PFSK-1 (cell line): ENCODE results near the gene RPL36AL.

Experiments used
- FOXP2 ChIP-seq: optimal IDR thresholded peaks from 2 replicates; pipeline ENCODE3; 2011; ENCODE audit warnings: borderline replicate concordance, control low read depth, inconsistent platforms; ENCODE audit not compliant: insufficient read depth; ENCODE audit errors: extremely low read length, extremely low read depth
- POLR2AphosphoS5 ChIP-seq: IDR thresholded peaks from 2 replicates; pipeline ENCODE4 v1.6.1; 2012; ENCODE audit warnings: low read depth, mild to moderate bottlenecking, control low read depth, low read length, moderate library complexity
- REST ChIP-seq, 2 experiments: IDR thresholded peaks; 2 replicates each; pipeline versions ENCODE4 v1.6.1 to v1.8.0; 2011 to 2012; ENCODE audit warnings: low read depth in 2 of 2, low read length in 2 of 2, control low read depth in 1 of 2, inconsistent platforms in 1 of 2, mild to moderate bottlenecking in 1 of 2, moderate library complexity in 1 of 2; ENCODE audit not compliant: insufficient read depth in 1 of 2
- SIN3A ChIP-seq: IDR thresholded peaks from 2 replicates; pipeline ENCODE4 v1.6.1; 2012; ENCODE audit warnings: mild to moderate bottlenecking, low read length, moderate library complexity, borderline replicate concordance; ENCODE audit not compliant: insufficient read depth
- TAF1 ChIP-seq: IDR thresholded peaks from 2 replicates; pipeline ENCODE4 v1.6.1; 2012; ENCODE audit warnings: low read length, control low read depth, borderline replicate concordance; ENCODE audit not compliant: insufficient read depth

DNA sequence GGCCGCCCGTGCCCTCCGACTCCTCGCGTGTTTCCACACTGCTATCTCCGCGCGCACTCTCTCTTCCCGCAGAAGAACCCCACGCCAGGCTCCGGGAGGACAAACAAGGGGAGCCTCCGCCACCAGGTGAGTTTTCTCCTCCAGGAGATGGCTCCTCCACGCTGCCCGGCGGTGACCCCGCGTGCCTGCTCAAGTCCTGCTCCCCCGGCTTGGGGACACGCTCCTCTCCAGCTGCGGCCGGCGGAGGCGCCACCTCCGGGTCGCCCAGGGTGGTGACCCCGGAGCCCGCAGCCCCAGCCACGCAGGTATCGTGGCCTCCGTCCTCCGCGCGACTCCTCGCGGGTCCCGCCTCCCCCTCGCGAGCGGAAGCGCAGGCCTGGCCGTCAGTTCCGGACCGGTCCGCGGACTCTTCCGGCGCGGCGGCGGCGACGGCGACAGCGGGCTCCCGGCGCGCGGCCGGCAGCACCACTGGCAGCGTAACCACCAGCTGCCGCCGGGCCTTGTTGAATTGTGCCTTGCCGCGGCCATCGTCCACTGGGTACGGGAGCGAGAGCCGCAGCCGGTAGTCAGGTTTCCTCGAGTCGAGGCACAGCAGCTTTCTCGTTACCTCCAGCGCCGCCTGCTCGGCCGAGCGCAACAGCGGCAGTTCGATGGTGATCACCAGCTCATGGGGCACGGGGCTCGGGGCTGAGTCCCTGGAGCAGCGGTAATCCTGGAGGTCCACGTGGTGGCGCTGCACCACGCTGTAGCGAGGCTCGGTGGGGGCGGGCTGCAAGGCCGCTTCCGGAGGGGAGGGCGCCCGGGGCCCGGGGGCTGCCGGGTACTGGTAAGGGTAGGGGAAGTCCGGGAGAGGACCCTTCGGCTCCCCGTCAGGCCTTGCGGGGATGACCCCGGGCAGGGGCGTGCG is 13.5 kb upstream of the RPL36AL start:
- TF ChIP-seq REST (IDR thresholded peaks at IDR 0.05; ENCODE audit: insufficient read depth in 1 of 2, low read depth in 2 of 2, low read length in 2 of 2) (no peak), TAF1 (peak; percentile 47; the same call in 1 of the 2 replicates), POLR2AphosphoS5 (peak; percentile 64), SIN3A (peak; percentile 67; the same call in 1 of the 2 replicates), FOXP2 (peak; percentile 38)
